GM18909 (cell line): ENCODE results near the gene PPP1R16B.

Source experiments
- ATAC-seq: cut with Tn5 transposase; IDR thresholded peaks from one replicate; pipeline ENCODE4 v1.9.1; 2021; ENCODE audit warnings: mild to moderate bottlenecking; ENCODE audit not compliant: unreplicated experiment, poor library complexity

PPP1R16B gene

DNA sequence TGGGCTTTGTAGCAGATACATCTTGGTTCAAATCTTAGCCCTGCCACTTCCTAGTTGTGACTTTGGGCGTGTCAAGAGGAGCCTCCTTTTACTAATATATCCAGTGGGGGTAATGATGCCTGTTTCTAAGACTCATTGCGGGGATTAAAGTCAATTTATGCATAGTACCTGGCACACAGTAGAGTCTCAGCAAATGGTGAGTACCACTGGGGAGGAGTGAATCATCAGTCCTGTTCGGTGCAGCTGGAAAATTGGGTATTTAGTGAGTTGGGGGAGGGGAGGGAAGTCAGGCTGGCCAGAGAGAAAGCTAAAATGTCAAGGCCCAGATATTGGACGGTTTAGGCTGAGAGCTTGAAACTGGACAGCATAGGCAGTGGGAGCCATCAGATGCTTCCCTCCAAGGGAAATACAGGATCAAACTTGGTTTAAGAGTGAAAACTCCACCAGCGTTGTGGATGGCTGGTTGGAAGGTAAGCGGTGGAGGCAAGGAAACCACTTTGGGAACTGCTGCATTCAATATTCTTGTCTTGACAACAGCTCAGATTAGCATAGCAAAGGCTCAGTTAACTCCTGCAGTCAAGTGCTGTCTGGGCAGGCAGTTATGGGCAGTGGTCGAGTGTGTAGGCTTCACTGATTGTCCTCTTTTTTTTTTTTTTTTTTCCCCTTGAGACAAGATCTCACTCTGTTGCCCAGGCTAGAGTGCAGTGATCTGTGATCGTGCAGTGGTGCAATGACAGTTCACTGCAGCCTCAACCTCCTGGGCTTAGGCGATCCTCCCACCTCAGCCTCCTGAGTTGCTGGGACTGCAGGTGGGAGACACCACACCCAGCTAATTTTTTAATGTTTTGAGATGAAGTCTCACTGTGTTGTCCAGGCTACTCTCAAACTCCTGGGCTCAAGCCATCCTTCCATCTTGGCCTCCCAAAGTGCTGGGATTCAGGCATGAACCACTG, 12.9 kb downstream of the PPP1R16B start:
- no peak for ATAC-seq

DNA sequence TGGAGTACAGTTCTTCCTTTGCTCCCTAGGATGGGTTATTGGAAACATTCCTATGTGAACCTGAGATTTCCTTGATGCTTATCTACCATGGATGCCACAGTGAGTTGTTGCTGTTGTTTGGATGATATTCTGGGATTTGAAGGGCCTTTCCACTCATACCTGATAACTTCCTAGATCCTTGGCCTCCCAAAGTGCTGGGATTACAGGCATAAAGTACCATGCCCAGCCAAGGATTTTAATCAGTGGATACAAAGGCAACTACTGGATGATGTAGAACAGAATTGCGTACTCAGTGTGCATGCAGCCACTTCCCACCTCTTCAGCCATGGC, 20.0 kb downstream of the PPP1R16B start:
- ATAC-seq: no peak

DNA sequence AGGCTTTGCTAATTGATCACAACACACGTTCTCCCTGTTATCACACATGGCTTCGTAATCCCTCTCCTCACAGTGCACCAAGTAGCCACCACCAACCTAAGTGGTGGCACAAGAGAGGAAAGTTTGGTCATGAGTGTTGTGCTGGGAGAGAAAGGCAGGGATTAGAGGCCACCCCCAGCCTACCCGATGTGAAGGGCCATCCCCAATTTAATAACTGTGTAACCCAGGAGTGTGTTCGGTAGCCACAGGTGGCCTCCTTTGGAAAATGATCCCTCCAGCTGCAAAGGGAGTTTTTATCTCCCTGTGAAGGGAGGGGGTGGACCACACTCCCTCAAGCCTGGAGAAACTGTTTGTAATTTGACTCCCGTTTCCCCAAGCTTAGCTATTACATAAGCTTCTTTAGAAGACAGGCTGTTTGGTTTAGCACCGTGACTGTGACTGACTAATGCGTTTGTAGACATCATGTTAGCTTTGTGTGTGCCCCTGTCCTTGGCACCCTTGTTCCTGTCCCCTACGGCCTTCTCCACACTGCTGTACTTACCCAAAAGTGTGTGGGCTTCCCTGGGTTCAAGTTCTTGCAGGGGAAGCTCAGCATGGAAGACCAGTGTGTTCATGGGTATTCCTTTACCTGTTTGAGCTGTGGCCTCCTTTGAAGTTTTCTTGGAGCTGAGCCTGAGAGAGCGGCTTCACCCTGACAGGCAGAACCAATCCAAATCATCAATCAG, 20.6 kb downstream of the PPP1R16B start:
- no peak for ATAC-seq

DNA sequence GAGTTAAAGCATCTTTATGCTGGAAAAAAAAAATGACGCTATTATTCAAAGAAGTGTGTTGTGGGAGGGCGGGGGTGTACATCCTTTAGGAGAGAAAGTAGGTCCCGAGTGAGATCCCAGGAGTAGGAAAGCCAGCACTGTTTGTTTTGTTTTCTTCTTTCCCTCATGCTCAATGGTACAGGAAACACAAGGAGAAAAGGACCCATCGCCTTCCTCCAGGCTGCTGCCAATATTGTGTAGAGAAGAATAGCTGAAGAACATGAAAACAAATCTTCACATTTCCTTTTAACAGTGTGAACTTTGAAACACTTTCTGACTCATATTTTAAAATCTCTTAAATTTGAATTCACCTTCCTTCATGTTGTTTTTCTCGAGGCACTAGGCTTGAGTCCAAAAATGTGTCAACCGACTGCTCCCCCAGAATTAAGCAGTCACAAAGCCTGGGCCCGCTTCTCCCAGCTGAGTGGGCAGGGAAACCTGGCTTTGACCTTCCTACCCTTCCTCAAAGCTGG, 22.3 kb downstream of the PPP1R16B start:
- no peak for ATAC-seq

DNA sequence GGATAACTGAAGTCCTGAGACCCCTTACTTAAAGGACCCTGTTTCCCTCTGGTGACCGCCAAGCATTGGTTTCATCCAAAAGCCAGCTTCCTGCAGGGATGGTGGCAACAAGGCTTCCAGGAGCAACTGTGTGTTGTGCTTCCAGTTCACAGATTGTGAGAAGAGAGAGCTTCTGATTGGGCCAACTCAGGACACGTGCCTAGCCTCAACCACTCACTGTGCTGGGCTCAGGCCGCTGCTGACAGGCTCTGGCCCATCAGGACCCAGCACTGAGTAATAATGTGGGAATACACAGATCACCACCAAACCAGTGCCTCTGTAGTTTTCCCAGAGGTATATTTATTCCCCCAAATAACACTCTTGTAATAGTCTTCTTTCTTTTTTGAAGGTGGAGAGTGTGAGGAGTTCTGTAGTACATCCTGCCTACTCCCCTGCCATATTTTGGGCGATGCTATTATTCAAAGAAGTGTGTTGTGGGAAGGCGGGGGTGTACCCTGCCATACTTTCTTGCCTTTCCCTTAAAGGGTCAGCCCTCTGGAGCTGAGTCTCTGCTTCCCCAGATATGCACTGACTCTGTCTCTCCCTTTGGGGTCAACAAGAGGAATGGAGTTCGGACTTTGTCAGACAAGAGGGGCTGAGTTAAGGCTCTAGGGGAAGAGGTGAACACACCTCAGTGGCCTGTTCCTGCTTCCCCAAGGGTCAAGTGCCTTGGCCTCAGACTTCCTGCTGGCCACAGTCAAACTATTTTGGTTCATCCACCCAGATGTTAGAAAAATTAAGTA, 23.2 kb downstream of the PPP1R16B start:
- no peak for ATAC-seq

DNA sequence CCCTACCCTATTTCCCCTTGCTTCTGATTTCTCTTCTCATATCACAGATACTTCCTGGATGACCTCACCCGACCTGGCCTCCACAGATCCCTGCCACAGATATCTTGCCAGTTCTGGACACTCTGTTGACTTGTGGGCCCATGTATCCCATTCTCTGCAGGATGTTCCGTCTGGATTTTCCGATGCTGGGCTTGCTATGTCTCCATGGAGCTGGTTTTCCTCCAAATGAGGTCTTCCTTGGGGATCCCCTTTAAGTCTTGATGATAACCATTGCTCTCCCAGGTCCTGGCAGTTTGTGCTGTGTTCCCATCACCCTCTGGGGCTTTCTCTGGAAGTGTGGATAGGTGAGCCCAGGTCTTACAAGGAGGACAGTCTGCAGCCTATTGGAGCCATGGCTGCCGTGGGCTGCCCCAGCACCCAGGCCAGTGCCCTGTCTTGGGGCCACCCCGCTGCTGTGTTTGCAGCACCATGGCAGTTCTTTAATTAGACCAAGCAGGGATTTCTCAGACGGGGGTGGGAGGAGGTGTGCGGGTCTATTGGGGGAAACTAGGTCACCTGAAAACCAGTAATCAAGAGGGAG, 23.9 kb downstream of the PPP1R16B start:
- ATAC-seq: no peak

DNA sequence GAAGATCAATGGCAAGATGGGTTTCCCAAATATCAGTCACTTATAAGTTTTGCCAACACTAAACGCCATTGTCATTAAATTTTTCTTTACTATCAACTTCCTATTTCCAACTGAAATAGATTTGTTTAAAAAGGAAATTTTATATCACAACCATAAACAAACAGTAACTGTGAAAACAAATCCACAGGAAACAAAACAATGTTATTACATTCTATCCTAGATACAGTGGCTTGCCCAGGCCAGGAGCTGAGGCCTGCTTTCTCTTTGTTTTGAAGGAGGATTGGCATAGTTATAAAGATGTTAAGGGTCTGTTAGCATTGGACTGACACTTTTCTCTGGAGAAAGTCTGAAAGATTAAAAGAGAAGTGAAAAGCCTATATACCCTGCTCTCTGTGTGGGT, 24.9 kb downstream of the PPP1R16B start:
- no peak for ATAC-seq

DNA sequence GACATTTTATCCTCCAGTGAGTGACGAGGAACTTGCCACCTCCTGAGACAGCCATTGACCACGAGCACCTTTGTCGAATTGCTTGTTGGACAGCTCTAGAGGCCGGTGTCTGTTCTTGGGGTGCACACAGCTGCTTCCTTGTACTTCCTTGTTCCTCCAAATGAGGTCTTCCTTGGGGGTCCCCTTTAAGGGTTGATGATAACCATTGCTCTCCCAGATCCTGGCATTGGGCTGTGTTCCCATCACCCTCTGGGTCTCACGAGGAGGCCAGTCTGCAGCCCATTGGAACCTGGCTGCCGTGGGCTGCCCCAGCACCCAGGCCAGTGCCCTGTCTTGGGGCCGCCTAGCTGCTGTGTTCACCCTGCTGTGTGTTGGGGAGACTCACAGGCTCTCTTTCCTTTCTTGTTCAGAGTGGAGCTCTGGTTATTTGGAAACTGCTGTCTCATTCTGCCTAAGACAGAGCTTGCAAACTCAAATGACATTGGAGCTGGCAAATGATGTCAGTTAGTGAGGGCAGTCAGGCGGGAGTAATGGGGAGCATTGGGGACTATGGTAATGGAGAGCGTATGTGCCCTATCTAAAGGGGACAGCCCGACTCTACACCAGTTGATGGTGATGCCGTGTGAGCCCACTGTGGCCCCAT, 25.7 kb downstream of the PPP1R16B start:
- ATAC-seq: no peak

DNA sequence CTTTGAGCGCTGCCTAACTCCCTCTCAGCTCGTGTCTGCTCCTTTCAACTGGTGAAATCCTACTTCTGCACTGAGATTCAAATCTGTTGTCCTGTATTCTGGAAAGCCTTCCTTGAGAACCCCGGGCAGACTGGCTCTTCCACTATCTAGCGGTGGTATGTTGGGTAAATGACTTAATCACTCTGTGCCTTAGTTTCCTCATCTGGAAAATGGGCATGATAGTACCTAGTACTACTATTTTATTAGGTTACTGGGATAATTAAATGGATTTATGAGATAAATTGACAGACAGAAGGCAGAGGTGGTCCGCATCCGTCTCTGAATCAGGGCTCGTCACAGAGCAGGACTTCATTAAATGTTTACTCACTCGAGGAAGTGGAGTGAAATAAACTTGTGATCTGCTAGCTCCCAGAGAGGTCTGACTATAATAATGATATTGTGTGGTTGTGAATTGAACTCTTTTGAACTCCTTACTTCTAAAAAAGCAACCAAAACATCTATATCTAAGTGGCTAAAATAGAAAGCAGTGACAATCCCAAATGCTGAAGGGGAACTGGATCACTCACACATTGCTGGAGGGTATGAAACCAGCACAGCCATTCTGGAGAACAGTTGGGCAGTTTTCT, 26.6 kb downstream of the PPP1R16B start:
- ATAC-seq: no peak

DNA sequence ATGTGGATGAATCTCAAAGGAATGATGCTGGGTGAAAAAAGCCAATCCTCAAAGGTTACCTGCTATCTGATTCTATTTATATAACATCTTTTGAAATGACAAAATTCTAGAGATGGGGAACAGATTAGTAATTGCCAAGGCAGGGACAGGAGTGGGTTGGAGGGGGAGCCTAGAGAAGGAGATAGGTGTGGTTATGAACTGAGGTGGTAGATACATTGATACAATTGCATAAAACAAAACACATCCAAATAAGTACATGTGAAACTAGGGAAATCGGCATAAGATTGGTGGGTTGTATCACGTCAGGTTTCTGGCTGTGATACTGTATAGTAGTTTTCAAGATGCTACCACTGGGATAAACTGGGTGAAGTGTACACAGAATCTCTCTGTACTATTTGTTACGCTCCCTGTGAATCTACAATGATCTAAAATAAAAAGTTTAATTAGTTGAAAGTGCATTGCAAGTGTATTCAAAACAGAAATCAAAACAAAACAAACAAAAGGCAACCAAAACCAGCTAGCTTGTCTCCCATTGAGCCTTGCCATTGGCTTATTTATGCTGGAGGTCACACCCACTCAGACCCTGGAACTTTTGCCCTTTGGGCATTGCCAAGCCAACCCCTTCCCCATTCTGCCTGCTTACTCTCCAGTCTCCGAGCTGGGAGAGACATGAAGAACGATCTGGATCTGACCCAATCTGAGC, 27.8 kb downstream of the PPP1R16B start:
- no peak for ATAC-seq

DNA sequence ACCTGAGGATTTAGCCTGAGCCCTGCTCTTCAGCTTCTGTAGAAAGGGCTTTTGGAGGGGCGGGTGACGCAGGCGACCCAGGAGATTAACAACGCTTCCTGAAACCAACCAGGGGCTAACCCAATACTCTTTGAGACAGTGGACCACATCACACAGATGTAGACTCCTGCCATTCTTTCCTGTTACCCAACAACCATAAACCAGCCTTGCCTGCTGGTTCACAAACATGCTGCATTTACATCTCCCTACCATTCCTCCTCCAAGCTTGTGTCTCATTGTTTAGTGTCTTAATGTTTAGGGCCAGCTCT, 28.3 kb downstream of the PPP1R16B start:
- ATAC-seq: no peak

DNA sequence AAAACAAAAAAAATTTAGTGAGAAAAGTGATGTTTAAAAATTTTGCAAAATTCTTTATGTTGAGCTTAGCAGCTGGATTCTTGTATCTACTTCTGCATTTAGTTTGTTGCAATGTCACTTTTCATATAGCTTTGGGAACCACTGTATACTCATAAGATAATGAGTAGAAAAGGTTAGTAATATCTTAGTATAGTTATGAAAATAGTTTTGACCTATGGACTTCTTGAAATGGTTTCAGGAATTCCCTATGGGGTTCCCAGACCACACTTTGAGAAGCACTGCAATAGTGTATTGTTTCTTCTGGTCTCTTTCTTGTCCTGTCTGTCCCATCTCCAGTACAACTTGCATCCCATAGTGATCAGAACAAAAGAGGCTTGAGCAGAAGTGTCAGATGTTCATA, 29.4 kb downstream of the PPP1R16B start:
- no peak for ATAC-seq

DNA sequence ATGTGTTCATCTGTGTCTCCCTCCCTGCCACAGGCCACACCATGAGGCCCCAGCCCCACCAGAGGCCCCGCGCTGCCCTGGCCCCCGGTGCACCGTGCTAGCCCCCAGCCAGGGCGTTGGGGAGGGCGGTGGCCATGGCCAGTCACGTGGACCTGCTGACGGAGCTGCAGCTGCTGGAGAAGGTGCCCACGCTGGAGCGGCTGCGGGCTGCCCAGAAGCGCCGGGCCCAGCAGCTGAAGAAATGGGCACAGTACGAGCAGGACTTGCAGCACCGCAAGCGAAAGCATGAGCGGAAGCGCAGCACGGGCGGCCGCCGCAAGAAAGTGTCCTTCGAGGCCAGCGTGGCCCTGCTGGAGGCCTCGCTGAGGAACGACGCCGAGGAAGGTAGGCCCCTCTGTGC, 30.3 kb downstream of the PPP1R16B start:
- no peak for ATAC-seq

DNA sequence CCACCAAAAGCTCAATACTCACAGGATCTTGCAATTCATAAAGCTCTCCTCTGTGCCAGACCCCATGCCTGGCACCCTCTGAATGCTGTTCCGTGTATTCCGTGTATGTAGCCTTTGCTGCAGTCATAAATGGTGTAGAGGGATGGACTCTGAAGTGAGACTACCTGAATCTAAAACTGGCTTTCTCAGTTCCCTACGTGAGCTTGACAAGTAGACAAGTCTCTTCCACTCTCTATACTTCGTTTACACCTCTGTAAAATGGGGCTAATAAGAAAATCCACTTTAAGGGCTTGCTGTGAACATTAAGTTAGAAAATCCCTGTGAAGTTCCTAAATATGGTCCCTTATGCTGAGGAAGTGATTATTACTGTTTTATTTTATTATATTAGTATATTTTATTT, 31.5 kb downstream of the PPP1R16B start:
- no peak for ATAC-seq

DNA sequence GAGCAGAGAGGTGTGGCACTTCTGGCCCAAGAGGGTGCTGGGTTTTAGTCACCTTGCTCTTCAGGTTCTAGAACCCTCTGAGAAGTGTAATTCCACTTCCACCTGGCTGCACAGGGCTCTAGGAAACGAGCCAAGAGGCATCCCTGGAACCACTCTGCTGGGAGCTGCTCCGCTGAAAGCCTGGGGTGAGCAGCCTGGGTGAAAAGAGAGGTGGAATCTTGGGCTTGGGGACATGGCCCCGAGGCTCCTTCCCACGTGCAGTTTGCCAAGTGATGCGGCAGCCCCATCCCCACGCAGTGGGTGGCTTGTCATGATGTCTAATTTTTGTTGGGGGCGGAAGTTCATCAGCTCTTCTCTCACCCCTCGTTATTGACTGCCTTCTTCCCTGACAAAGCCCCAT, 32.8 kb downstream of the PPP1R16B start:
- ATAC-seq: no peak

DNA sequence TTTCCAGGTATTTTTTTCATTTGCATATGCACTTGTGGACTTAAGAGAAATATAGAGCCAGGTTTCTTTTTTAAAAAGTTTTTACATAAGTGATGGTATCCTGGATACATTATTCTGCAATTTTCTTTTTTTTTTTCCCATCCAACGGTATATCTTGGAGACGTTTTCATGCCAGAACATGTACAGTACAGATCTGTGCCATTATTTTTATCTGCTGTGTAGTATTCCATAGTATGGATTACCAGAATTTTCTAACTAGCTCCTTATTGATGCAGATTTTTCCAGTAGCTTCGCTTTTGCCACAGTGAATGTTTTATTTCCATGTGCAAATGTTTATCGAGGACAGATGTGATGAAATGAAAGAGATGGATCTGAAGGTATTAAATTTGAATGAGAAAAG, 34.1 kb downstream of the PPP1R16B start:
- ATAC-seq: no peak

DNA sequence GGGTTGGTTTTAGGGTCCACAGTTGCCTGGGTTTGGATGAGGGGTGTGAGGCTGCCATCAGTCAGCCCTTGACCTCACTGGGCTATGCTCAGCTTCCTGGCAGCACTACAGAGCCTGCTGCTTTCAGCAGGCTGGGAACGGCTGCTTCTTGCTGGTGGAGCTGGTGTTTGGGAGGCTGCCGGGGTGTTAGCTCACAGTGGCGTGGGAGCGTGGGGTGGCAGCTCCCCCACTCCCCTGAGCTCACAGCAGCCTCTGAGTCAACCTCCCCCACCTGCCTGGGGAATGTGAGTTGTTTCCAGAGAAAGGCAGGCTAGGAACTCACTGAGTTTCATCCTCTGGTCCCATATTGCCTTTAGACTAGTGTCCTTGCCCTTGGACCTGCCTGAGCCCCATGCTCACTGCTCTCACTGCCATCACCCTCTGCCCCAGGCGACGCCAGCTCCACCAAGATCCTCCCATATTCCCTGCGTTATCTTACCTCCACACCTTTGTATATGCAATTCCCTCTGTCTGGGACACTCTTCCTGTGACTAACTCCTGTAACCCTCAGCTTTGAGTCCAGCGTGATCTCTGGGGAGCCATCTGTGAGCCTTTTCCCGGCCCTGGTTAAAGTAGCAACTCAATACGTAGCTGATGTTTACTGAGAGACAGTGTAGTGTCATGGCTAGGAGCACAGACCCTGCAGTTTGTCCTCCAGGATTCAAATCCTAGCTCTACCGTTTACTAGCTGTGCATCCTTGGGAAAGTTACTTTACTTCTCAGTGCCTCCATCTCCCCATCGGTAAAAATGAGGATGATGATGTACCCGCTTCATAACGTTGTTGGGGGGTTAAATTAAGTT, 34.8 kb downstream of the PPP1R16B start:
- no peak for ATAC-seq

DNA sequence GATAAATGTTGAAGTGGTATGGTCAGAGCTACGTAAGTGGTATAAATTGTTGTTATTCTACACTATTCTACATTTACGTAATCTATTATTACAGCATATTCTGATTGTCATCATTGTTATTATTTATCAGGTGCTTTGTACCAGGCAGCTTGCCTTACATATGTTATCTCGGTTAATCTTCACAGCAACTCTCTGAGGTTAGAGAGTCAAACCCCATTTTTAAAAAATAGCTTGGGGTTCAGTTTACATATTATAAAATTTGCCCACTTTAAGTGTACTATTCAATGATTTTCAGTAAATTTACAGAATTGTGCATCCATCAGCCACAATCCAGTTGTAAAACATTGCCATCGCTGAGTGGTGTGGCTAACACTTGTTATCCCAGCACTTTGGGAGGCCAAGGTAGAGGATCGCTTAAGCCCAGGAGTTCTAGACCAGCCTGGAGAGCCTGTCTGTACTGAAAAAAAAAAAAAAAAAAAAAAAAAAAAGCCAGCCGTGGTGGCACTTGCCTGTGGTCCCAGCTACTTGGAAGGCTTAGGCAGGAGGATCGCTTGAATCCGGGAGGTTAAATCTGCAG, 35.5 kb downstream of the PPP1R16B start:
- no peak for ATAC-seq
